Endodermal cell (in vitro differentiated cells): ENCODE results near the gene UBE2M. TPM values are rescaled to one million over a fixed set of nuclear protein-coding genes. Genes with fewer than 3 reads are reported as not detected.

Experiments
- DNase-seq: peaks from one replicate; pipeline ENCODE4 v3.0.0-alpha.2; 2017
- H3K27ac ChIP-seq: 2 replicates; pipeline ENCODE4 v1.5.1; 2013; ENCODE audit warnings: mild to moderate bottlenecking, low read depth, low read length, moderate library complexity
- H3K27me3 ChIP-seq: 2 replicates; pipeline ENCODE4 v1.6.1; 2013; ENCODE audit warnings: mild to moderate bottlenecking, low read length, moderate library complexity; ENCODE audit not compliant: insufficient read depth, control insufficient read depth, poor library complexity, severe bottlenecking
- H3K36me3 ChIP-seq: 2 replicates; pipeline ENCODE4 v1.7.0; 2013; ENCODE audit warnings: mild to moderate bottlenecking, low read length, moderate library complexity; ENCODE audit not compliant: control insufficient read depth, insufficient read depth
- H3K4me1 ChIP-seq: one replicate; pipeline ENCODE4 v1.7.0; 2013; ENCODE audit warnings: low read length; ENCODE audit not compliant: control insufficient read depth, insufficient read depth
- H3K4me3 ChIP-seq: 2 replicates; pipeline ENCODE4 v1.5.1; 2013; ENCODE audit warnings: mild to moderate bottlenecking, low read length, moderate library complexity
- H3K9ac ChIP-seq: 2 replicates; pipeline ENCODE4 v1.6.1; 2013; ENCODE audit warnings: mild to moderate bottlenecking, low read length, moderate library complexity; ENCODE audit not compliant: poor library complexity, severe bottlenecking; ENCODE audit errors: extremely low read depth
- H3K9me3 ChIP-seq: 2 replicates; pipeline ENCODE4 v1.6.1; 2013; ENCODE audit warnings: mild to moderate bottlenecking, low read length, moderate library complexity; ENCODE audit not compliant: control insufficient read depth
- H3K27ac Mint-ChIP-seq: 2 replicates; pipeline ENCODE4 v1.8.0; 2020; ENCODE audit warnings: mixed read lengths
- H3K27me3 Mint-ChIP-seq: 2 replicates; pipeline ENCODE4 v1.8.0; 2021; ENCODE audit warnings: mild to moderate bottlenecking, mixed read lengths; ENCODE audit not compliant: insufficient read depth
- H3K36me3 Mint-ChIP-seq: 2 replicates; pipeline ENCODE4 v1.8.0; 2020; ENCODE audit warnings: low read depth, mixed read lengths
- H3K4me1 Mint-ChIP-seq: 2 replicates; pipeline ENCODE4 v1.8.0; 2020; ENCODE audit warnings: mixed read lengths
- H3K4me3 Mint-ChIP-seq: 2 replicates; pipeline ENCODE4 v1.8.0; 2020; ENCODE audit warnings: mild to moderate bottlenecking, moderate library complexity, mixed read lengths
- H3K9me3 Mint-ChIP-seq: 2 replicates; pipeline ENCODE4 v1.8.0; 2020; ENCODE audit warnings: mild to moderate bottlenecking, mixed read lengths
- CTCF ChIP-seq: fragments of 200-600 bp; sonication (generic); conservative IDR thresholded peaks from 2 replicates; pipeline ENCODE4 v1.5.0; 2021; ENCODE audit warnings: antibody characterized with exemption, mild to moderate bottlenecking
- WGBS, 2 experiments: methylation state at CpG; one replicate each; pipeline versions ENCODE4 v1.1.5 to v1.1.7; 2013; ENCODE audit warnings: missing lambda C conversion rate in 2 of 2, mixed read lengths in 1 of 2; ENCODE audit not compliant: insufficient coverage in 1 of 2, insufficient read length in 1 of 2; 5-methylcytosine and 5-hydroxymethylcytosine counted together
- total RNA-seq, 2 donors: library from RNA; stranded (reverse); fragmentation: NEBNext Ultra II Directional in 1 of 2; extraction: Animal tissue kit (Norgen Biotek cat#: 25700) in 1 of 2; gene quantifications; 2 replicates in 1 of 2; 3 replicates in 1 of 2; pipeline ENCODE4 v1.2.1, GENCODE V29; 2021

Gene UBE2M
- total RNA-seq, 2 donors from 2014 or later = 90.8 to 116 TPM

GRCh38 chr19:58561373-58562121 lies 3.1 kb upstream of the UBE2M start:
- Mint-ChIP-seq H3K4me3 (no peak overlapping the region), H3K9me3 (no peaks in the 10 kb centered on the region), H3K36me3 (peaks cover 16% of the 10 kb centered on the region), H3K27ac (no peak overlapping the region), H3K4me1 (peaks cover 5% of the 10 kb centered on the region), H3K27me3 (peaks cover 2% of the 10 kb centered on the region)
- Histone ChIP-seq H3K36me3 (peaks cover 10% of the 10 kb centered on the region), H3K27ac (no peak overlapping the region), H3K9me3 (no peaks in the 10 kb centered on the region), H3K4me1 (no peaks in the 10 kb centered on the region), H3K9ac (no peak overlapping the region), H3K4me3 (no peak overlapping the region), H3K27me3 (peaks cover 6% of the 10 kb centered on the region)
- 96% methylated on average over 12 to 16 of the region's 16 CpGs for WGBS, 2 experiments
- DNase-seq = no peak
- TF ChIP-seq CTCF = no peak

- Histone ChIP-seq H3K4me3 (no peak overlapping the region), H3K4me1 (no peaks in the 10 kb centered on the region), H3K36me3 (peaks cover 13% of the 10 kb centered on the region), H3K27me3 (peaks cover 6% of the 10 kb centered on the region), H3K9ac (no peak overlapping the region), H3K9me3 (no peaks in the 10 kb centered on the region), H3K27ac (no peak overlapping the region)
- Mint-ChIP-seq H3K9me3 (no peaks in the 10 kb centered on the region), H3K27ac (no peak overlapping the region), H3K27me3 (peaks cover 2% of the 10 kb centered on the region), H3K4me1 (peaks cover 11% of the 10 kb centered on the region), H3K4me3 (no peak overlapping the region), H3K36me3 (peaks cover 19% of the 10 kb centered on the region)
- DNase-seq = no peak
- TF ChIP-seq CTCF = no peak
These were observed 2.5 kb upstream of the UBE2M start for GRCh38 chr19:58560921-58561320.

GRCh38 chr19:58560007-58560887 lies 1.8 kb upstream of the UBE2M start:
- H3K4me1 ChIP-seq = no peaks in the 10 kb centered on the region
- peak overlapping the region; percentile 95 for H3K9ac ChIP-seq
- no peak for TF ChIP-seq CTCF
- H3K27ac ChIP-seq = peak overlapping the region; percentile 77
- H3K27me3 ChIP-seq = peaks cover 6% of the 10 kb centered on the region
- peaks cover 2% of the 10 kb centered on the region for H3K27me3 Mint-ChIP-seq
- H3K36me3 ChIP-seq = peaks cover 18% of the 10 kb centered on the region
- no peaks in the 10 kb centered on the region for H3K9me3 ChIP-seq
- H3K27ac Mint-ChIP-seq = peak overlapping the region; percentile 99
- peak overlapping the region; percentile 98 for H3K4me3 ChIP-seq
- H3K4me1 Mint-ChIP-seq = peaks cover 13% of the 10 kb centered on the region
- DNase-seq = no peak
- H3K36me3 Mint-ChIP-seq = peaks cover 22% of the 10 kb centered on the region
- WGBS, 2 experiments = 92 to 95% methylated on average over 7 to 8 of the region's 8 CpGs
- H3K9me3 Mint-ChIP-seq = no peaks in the 10 kb centered on the region
- peak overlapping the region; percentile 96 for H3K4me3 Mint-ChIP-seq
